Measurements from ENCODE around the gene ADO. TPM values are rescaled to one million over a fixed set of nuclear protein-coding genes. Genes with fewer than 3 reads are reported as not detected.

ADO gene
- total RNA-seq, 1 experiment from 2014 or later = 39.5 TPM

GRCh38 chr10:62847433-62847832 is 42.9 kb downstream of the ADO start:
- Histone ChIP-seq H3K27me3 (replicated peaks) (0 out of 2 replicates have a peak, but pooled peaks cover 2% of the 10 kb centered on the region), H3K4me1 (replicated peaks) (no peaks in the 10 kb centered on the region), H3K4me3 (no peak overlapping the region), H3K9me3 (replicated peaks) (peaks cover 5% of the 10 kb centered on the region; the same call in 1 of the 2 replicates), H3K36me3 (no peaks in the 10 kb centered on the region), H3K27ac (no peak overlapping the region)
- no peak for DNase-seq (ENCODE audit: low read depth in 1 of 2, low spot score in 2 of 2)

GRCh38 chr10:62850646-62851045 is 46.1 kb downstream of the ADO start:
- no peaks in the 10 kb centered on the region for H3K4me1 ChIP-seq (replicated peaks)
- 0 out of 2 replicates have a peak, but pooled peaks cover 2% of the 10 kb centered on the region for H3K27me3 ChIP-seq (replicated peaks)
- no peak for DNase-seq (ENCODE audit: low read depth in 1 of 2, low spot score in 2 of 2)
- no peak overlapping the region for H3K4me3 ChIP-seq
- no peak overlapping the region for H3K27ac ChIP-seq
- H3K36me3 ChIP-seq = no peaks in the 10 kb centered on the region
- peaks cover 5% of the 10 kb centered on the region; the same call in 1 of the 2 replicates for H3K9me3 ChIP-seq (replicated peaks)

GRCh38 chr10:62851442-62851841 is 46.9 kb downstream of the ADO start:
- 0 out of 2 replicates have a peak, but pooled peaks cover 2% of the 10 kb centered on the region for H3K27me3 ChIP-seq (replicated peaks)
- H3K36me3 ChIP-seq = no peaks in the 10 kb centered on the region
- no peak overlapping the region for H3K27ac ChIP-seq
- H3K9me3 ChIP-seq (replicated peaks) = peaks cover 5% of the 10 kb centered on the region; the same call in 1 of the 2 replicates
- no peak for DNase-seq (ENCODE audit: low read depth in 1 of 2, low spot score in 2 of 2)
- no peaks in the 10 kb centered on the region for H3K4me1 ChIP-seq (replicated peaks)
- no peak overlapping the region for H3K4me3 ChIP-seq

- Histone ChIP-seq H3K27ac (no peak overlapping the region), H3K36me3 (no peaks in the 10 kb centered on the region), H3K9me3 (replicated peaks) (no peaks in the 10 kb centered on the region), H3K27me3 (replicated peaks) (no peaks in the 10 kb centered on the region), H3K4me3 (no peak overlapping the region), H3K4me1 (replicated peaks) (no peaks in the 10 kb centered on the region)
- DNase-seq (ENCODE audit: low read depth in 1 of 2, low spot score in 2 of 2) = no peak
Measured at GRCh38 chr10:62852961-62853702, 48.6 kb downstream of the ADO start.

- Histone ChIP-seq H3K4me1 (replicated peaks) (no peaks in the 10 kb centered on the region), H3K27me3 (replicated peaks) (no peaks in the 10 kb centered on the region), H3K36me3 (no peaks in the 10 kb centered on the region), H3K4me3 (no peak overlapping the region), H3K9me3 (replicated peaks) (no peaks in the 10 kb centered on the region), H3K27ac (no peak overlapping the region)
- no peak for DNase-seq (ENCODE audit: low read depth in 1 of 2, low spot score in 2 of 2)
Measured at GRCh38 chr10:62853710-62854109, 49.2 kb downstream of the ADO start.

- no peaks in the 10 kb centered on the region for H3K36me3 ChIP-seq
- no peak overlapping the region for H3K4me3 ChIP-seq
- no peaks in the 10 kb centered on the region for H3K9me3 ChIP-seq (replicated peaks)
- H3K27me3 ChIP-seq (replicated peaks) = no peaks in the 10 kb centered on the region
- no peaks in the 10 kb centered on the region for H3K4me1 ChIP-seq (replicated peaks)
- DNase-seq (ENCODE audit: low read depth in 1 of 2, low spot score in 2 of 2) = no peak
- H3K27ac ChIP-seq = no peak overlapping the region
Measured at GRCh38 chr10:62856021-62856420, 51.5 kb downstream of the ADO start.

Other genes with a start within 250 kb of the ADO start
- not detected in 2 replicates for gene EGR2, start 11.6 kb downstream of the ADO start, total RNA-seq (2014; rRNA removed; shearing (Covaris generic))

Measured in SJSA1 (cell line).